HEK293T (cell line): ENCODE results near the gene CELF2.

ENCODE experiments used
- CTCF ChIA-PET: fragments of 350-600 bp; formaldehyde crosslinking; extraction: SDS; loops from one replicate; lab custom pipeline; 2021; ENCODE audit warnings: antibody characterized with exemption, inconsistent platforms; lab: Yijun Ruan, JAX
- POLR2A ChIA-PET: fragments of 350-600 bp; formaldehyde crosslinking; extraction: SDS; loops from one replicate; lab custom pipeline; 2020; ENCODE audit warnings: antibody characterized with exemption, inconsistent platforms; lab: Yijun Ruan, JAX
- DNase-seq: peaks from one replicate; pipeline ENCODE4 v3.0.0; 2012; ENCODE audit warnings: mixed read lengths; ENCODE audit errors: extremely low spot score
- ARNT ChIP-seq: fragments of 450-650 bp; IDR thresholded peaks from 2 replicates; pipeline ENCODE4 v1.6.1; 2017; ENCODE audit warnings: mild to moderate bottlenecking
- BHLHE40 ChIP-seq: fragments of 450-650 bp; IDR thresholded peaks from 2 replicates; pipeline ENCODE4 v1.6.1; 2016; ENCODE audit warnings: mild to moderate bottlenecking, moderate library complexity, borderline replicate concordance
- CTBP1 ChIP-seq: fragments of 450-650 bp; IDR thresholded peaks from 2 replicates; pipeline ENCODE4 v1.6.1; 2016; ENCODE audit warnings: borderline replicate concordance
- ELF4 ChIP-seq: fragments of 450-650 bp; IDR thresholded peaks from 2 replicates; pipeline ENCODE4 v1.6.1; 2017; ENCODE audit warnings: antibody characterized with exemption
- FOXA1 ChIP-seq: fragments of 450-650 bp; IDR thresholded peaks from 2 replicates; pipeline ENCODE4 v1.6.1; 2016; ENCODE audit warnings: mild to moderate bottlenecking
- FOXK2 ChIP-seq: fragments of 450-650 bp; IDR thresholded peaks from 2 replicates; pipeline ENCODE4 v1.6.1; 2016; ENCODE audit warnings: mild to moderate bottlenecking
- FOXM1 ChIP-seq: fragments of 450-650 bp; IDR thresholded peaks from 2 replicates; pipeline ENCODE4 v1.6.1; 2017; ENCODE audit warnings: mild to moderate bottlenecking, borderline replicate concordance
- HDGF ChIP-seq: fragments of 450-650 bp; IDR thresholded peaks from 2 replicates; pipeline ENCODE4 v1.6.1; 2017; ENCODE audit warnings: antibody characterized with exemption, borderline replicate concordance
- L3MBTL2 ChIP-seq: fragments of 450-650 bp; conservative IDR thresholded peaks from 2 replicates; pipeline ENCODE4 v1.6.1; 2016; ENCODE audit warnings: mild to moderate bottlenecking
- LEF1 ChIP-seq: fragments of 450-650 bp; IDR thresholded peaks from 2 replicates; pipeline ENCODE4 v1.6.1; 2017; ENCODE audit warnings: mild to moderate bottlenecking, borderline replicate concordance
- NFRKB ChIP-seq: fragments of 450-650 bp; IDR thresholded peaks from 2 replicates; pipeline ENCODE4 v1.6.1; 2016; ENCODE audit warnings: mild to moderate bottlenecking, moderate library complexity
- SP1 ChIP-seq: fragments of 450-650 bp; IDR thresholded peaks from 2 replicates; pipeline ENCODE4 v1.6.1; 2017
- SUZ12 ChIP-seq: fragments of 450-650 bp; IDR thresholded peaks from 2 replicates; pipeline ENCODE4 v1.6.1; 2016; ENCODE audit warnings: mild to moderate bottlenecking
- TARDBP ChIP-seq: fragments of 450-650 bp; IDR thresholded peaks from 2 replicates; pipeline ENCODE4 v1.6.1; 2016
- ZNF384 ChIP-seq: fragments of 450-650 bp; IDR thresholded peaks from 2 replicates; pipeline ENCODE4 v1.6.1; 2016
- TF ChIP-seq, protein P1 (sequence below): fragments of 450-650 bp; IDR thresholded peaks from 2 replicates; pipeline ENCODE4 v1.6.1; 2016

The CELF2 gene

GRCh38 chr10:11112718-11113117 lies 95.0 kb downstream of the CELF2 start:
- no peak for TF ChIP-seq L3MBTL2
- no peak for TF ChIP-seq BHLHE40
- no peak for TF ChIP-seq ELF4
- DNase-seq, result no peak
- ChIA-PET POLR2A (no interaction called here), CTCF (no interaction called here)

DNA sequence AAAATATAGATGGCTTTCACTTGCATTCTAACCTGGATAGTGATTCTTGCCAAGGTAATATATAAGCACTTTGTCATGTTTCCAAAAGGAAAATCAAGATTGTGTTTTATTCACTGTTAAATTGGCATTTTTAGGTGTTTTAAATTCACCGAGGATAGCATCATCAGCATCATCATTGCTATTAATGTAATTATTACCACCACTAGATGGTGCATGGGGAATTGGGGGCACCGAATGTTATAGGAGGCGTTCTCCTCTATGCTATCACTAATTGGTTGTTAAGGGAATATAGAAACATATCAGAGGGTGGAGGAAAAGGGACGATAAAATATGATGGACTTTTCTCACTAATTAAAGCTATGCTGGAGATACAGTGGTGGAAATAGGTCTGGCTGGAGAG lies 95.5 kb downstream of the CELF2 start:
- no peak for TF ChIP-seq FOXM1
- TF ChIP-seq FOXK2, result no peak
- TF ChIP-seq SUZ12, result no peak
- TF ChIP-seq HDGF, result no peak
- TF ChIP-seq L3MBTL2, result no peak
- TF ChIP-seq ZNF384, result no peak
- TF ChIP-seq NFRKB, result no peak
- TF ChIP-seq TARDBP, result no peak
- no peak for TF ChIP-seq BHLHE40
- TF ChIP-seq, protein P1, sequence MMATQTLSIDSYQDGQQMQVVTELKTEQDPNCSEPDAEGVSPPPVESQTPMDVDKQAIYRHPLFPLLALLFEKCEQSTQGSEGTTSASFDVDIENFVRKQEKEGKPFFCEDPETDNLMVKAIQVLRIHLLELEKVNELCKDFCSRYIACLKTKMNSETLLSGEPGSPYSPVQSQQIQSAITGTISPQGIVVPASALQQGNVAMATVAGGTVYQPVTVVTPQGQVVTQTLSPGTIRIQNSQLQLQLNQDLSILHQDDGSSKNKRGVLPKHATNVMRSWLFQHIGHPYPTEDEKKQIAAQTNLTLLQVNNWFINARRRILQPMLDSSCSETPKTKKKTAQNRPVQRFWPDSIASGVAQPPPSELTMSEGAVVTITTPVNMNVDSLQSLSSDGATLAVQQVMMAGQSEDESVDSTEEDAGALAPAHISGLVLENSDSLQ, result no peak
- TF ChIP-seq LEF1, result no peak
- no peak for TF ChIP-seq ARNT
- no peak for TF ChIP-seq CTBP1
- TF ChIP-seq FOXA1, result no peak
- TF ChIP-seq ELF4, result no peak
- no peak for TF ChIP-seq SP1
- CTCF ChIA-PET, result interaction anchor here (0.7 kb wide), 1 partner anchor 15 kb away, joined by 3 read pairs; no protein-coding TSS in a partner anchor
- no peak for DNase-seq
- POLR2A ChIA-PET, result no interaction called here

DNA sequence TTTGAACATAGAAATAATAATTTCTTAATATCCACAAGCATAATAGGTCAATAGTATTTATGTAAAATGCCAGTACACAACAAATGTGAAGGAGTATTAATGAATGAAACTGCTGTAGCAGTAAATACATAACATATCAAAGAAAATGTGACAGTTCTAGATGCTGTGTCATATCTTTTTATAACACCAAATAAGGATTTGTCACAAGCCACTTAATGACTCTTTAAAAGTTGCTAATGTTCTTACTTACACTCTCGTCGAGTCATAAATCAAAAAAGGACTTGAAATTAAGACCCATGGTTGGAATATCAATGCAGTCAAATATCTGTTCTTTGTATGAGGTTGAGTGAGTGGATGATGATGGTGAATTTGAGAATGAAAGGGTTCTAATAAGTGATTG lies 96.6 kb downstream of the CELF2 start:
- ChIA-PET POLR2A (no interaction called here), CTCF (no interaction called here)
- DNase-seq, result no peak
- TF ChIP-seq ZNF384, result no peak
- no peak for TF ChIP-seq CTBP1
- no peak for TF ChIP-seq L3MBTL2
- no peak for TF ChIP-seq BHLHE40
- no peak for TF ChIP-seq FOXK2
- no peak for TF ChIP-seq SP1
- TF ChIP-seq TARDBP, result no peak
- TF ChIP-seq ELF4, result no peak
- no peak for TF ChIP-seq SUZ12
- TF ChIP-seq NFRKB, result no peak
- TF ChIP-seq FOXM1, result no peak
- TF ChIP-seq ARNT, result no peak
- TF ChIP-seq LEF1, result no peak
- TF ChIP-seq FOXA1, result no peak
- TF ChIP-seq, protein P1, result no peak

- ChIA-PET POLR2A (no interaction called here), CTCF (no interaction called here)
- no peak for DNase-seq
- no peak for TF ChIP-seq FOXK2
- no peak for TF ChIP-seq ZNF384
- no peak for TF ChIP-seq SUZ12
- no peak for TF ChIP-seq TARDBP
- no peak for TF ChIP-seq FOXM1
- TF ChIP-seq BHLHE40, result no peak
- no peak for TF ChIP-seq CTBP1
- TF ChIP-seq, protein P1, result no peak
- no peak for TF ChIP-seq LEF1
- no peak for TF ChIP-seq ARNT
- TF ChIP-seq FOXA1, result no peak
- no peak for TF ChIP-seq L3MBTL2
- TF ChIP-seq SP1, result no peak
- TF ChIP-seq NFRKB, result no peak
- no peak for TF ChIP-seq HDGF
These were observed 97.7 kb downstream of the CELF2 start for GRCh38 chr10:11115337-11115736.

DNA sequence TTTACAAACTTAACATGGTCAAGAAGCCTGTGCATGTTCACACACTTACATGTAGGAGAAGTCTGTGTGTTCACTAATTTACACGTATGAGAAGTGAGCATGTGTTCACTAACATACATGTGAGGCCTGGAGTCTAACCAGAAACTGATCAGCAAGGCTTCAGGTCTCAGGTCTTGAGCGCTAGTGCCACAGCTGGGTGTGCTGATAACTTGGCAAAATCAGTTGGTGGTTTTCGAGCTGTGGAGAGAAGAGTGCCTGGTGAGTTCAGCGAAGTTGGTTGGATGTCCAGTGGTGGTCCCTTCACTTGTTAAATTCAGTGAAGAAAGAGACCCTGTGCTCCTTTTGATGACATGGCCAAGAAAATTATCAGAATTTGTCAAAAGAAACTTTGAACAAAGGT lies 98.7 kb downstream of the CELF2 start:
- ChIA-PET CTCF (no interaction called here), POLR2A (no interaction called here)
- no peak for DNase-seq
- no peak for TF ChIP-seq TARDBP
- TF ChIP-seq L3MBTL2, result no peak
- no peak for TF ChIP-seq FOXM1
- no peak for TF ChIP-seq FOXA1
- no peak for TF ChIP-seq SUZ12
- no peak for TF ChIP-seq FOXK2
- TF ChIP-seq ZNF384, result no peak
- TF ChIP-seq SP1, result no peak
- no peak for TF ChIP-seq ELF4
- TF ChIP-seq, protein P1, result no peak
- TF ChIP-seq BHLHE40, result no peak
- TF ChIP-seq LEF1, result no peak
- no peak for TF ChIP-seq HDGF
- no peak for TF ChIP-seq CTBP1
- TF ChIP-seq ARNT, result no peak
- TF ChIP-seq NFRKB, result no peak

GRCh38 chr10:11116817-11117216 lies 99.1 kb downstream of the CELF2 start:
- ChIA-PET POLR2A (no interaction called here), CTCF (no interaction called here)
- no peak for TF ChIP-seq ZNF384
- TF ChIP-seq FOXM1, result no peak
- TF ChIP-seq SP1, result no peak
- TF ChIP-seq HDGF, result no peak
- TF ChIP-seq LEF1, result no peak
- no peak for TF ChIP-seq TARDBP
- TF ChIP-seq FOXA1, result no peak
- TF ChIP-seq NFRKB, result no peak
- TF ChIP-seq L3MBTL2, result no peak
- no peak for TF ChIP-seq CTBP1
- TF ChIP-seq ARNT, result no peak
- TF ChIP-seq, protein P1, result no peak
- TF ChIP-seq ELF4, result no peak
- TF ChIP-seq BHLHE40, result no peak
- TF ChIP-seq FOXK2, result no peak
- no peak for TF ChIP-seq SUZ12
- DNase-seq, result no peak
